Natural killer cell (primary cell): Measurements from ENCODE around the gene KRT76. TPM values are rescaled to one million over a fixed set of nuclear protein-coding genes. Genes with fewer than 3 reads are reported as not detected.

Experiments
- ATAC-seq, 3 donors: fragments of 150-1000 bp in 2 of 3; fragments of 200-7000 bp in 1 of 3; cut with Tn5 transposase; 1 replicate in 1 of 3; 2 replicates in 2 of 3; pipeline ENCODE4 v1.10.0; 2021; ENCODE audit warnings: mild to moderate bottlenecking in 2 of 3, moderate library complexity in 2 of 3
- DNase-seq, 2 donors: peaks; one replicate each; pipeline versions ENCODE4 v3.0.0 to v3.0.0-alpha.2; 2013 to 2021; ENCODE audit warnings: mixed read lengths in 1 of 2
- H3K27ac ChIP-seq: one replicate; pipeline ENCODE4 v1.5.1; 2013; ENCODE audit warnings: mild to moderate bottlenecking, low read length
- H3K27me3 ChIP-seq: one replicate; pipeline ENCODE4 v1.6.1; 2013; ENCODE audit warnings: low read length; ENCODE audit not compliant: control insufficient read depth, insufficient read depth
- H3K36me3 ChIP-seq: one replicate; pipeline ENCODE4 v1.6.1; 2013; ENCODE audit warnings: low read length; ENCODE audit not compliant: control insufficient read depth, insufficient read depth
- H3K4me1 ChIP-seq: one replicate; pipeline ENCODE4 v1.6.1; 2013; ENCODE audit warnings: low read length; ENCODE audit not compliant: control insufficient read depth, insufficient read depth
- H3K4me3 ChIP-seq: one replicate; pipeline ENCODE4 v1.5.1; 2013; ENCODE audit warnings: low read length
- H3K9me3 ChIP-seq: one replicate; pipeline ENCODE4 v1.6.1; 2013; ENCODE audit warnings: low read length; ENCODE audit not compliant: control insufficient read depth, insufficient read depth
- H3K27ac Mint-ChIP-seq, 2 donors: one replicate each; pipeline ENCODE4 v1.8.0; 2022; ENCODE audit warnings: mild to moderate bottlenecking in 2 of 2, mixed read lengths in 2 of 2, moderate library complexity in 1 of 2
- H3K27me3 Mint-ChIP-seq, 2 donors: one replicate each; pipeline ENCODE4 v1.8.0; 2022; ENCODE audit warnings: low read depth in 2 of 2, mixed read lengths in 2 of 2
- H3K36me3 Mint-ChIP-seq: one replicate; pipeline ENCODE4 v1.8.0; 2022; ENCODE audit warnings: mixed read lengths
- H3K4me1 Mint-ChIP-seq, 2 donors: one replicate each; pipeline ENCODE4 v1.8.0; 2022; ENCODE audit warnings: mixed read lengths in 2 of 2
- H3K4me3 Mint-ChIP-seq: one replicate; pipeline ENCODE4 v1.8.0; 2022; ENCODE audit warnings: mild to moderate bottlenecking, moderate library complexity, mixed read lengths
- H3K9me3 Mint-ChIP-seq, 2 donors: one replicate each; pipeline ENCODE4 v1.8.0; 2022; ENCODE audit warnings: mixed read lengths in 2 of 2
- WGBS: methylation state at CpG from one replicate; pipeline ENCODE4 v1.1.7; 2013; ENCODE audit warnings: missing lambda C conversion rate; ENCODE audit not compliant: insufficient coverage; 5-methylcytosine and 5-hydroxymethylcytosine counted together
- intact Hi-C: fragments of 100-400 bp; cut with micrococcal nuclease; formaldehyde crosslinking; loops from one replicate; pipeline ENCODE4 v1.14.2; 2022
- total RNA-seq, 4 donors: library from RNA; stranded (reverse); fragments of 120-200 nt in 1 of 4; gene quantifications; one replicate each; pipeline versions ENCODE4 v1.2.3 to v1.2.4, GENCODE V29; 2013 to 2022
- TF ChIP-seq, protein P1 (sequence below): fragments of 200-600 bp; IDR thresholded peaks from one replicate; pipeline ENCODE4 v1.8.0; 2022; ENCODE audit warnings: antibody characterized with exemption

KRT76 gene
- total RNA-seq, 3 donors from 2014 or later (not counting 1 experiment from before 2014, with no cell fraction given): not detected

DNA sequence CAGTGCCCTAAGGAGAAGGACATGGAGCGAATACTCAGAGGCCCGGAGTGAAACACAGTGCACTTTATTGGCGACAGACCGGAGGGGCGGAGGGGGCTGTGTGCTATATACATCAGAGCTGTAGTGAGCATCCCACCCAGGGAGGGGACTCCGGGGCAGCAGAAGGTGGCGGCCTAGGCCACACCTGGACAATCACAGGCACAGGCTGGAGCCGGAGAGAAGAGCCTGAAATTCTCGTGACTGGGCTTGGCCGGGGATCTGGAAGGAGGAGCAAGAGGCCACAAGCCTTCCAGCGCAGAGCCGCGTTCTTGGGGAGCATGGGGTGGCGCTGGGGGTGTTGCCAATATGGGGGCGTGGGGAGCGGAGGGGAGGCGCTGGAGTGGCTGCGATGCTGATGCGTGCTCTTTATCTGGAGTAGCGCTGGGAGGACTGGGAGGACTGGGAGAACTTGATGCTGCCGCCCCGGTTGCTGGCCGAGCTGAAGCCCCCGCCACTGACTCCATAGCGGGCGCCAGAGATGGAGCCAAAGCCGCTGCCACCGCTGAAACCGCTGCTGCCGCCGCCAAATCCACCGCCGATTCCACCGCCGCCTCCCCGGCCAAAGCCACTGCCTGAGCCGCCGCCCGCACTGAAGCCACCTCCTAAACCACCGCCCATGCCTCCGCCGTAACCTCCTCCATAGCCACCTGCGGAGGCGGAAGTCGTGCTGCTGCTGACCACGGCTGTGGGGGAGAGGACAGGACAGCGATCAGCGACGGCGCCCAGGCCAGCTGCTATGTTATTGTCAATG, 12.7 kb upstream of the KRT76 start:
- no peak overlapping the region for H3K27ac ChIP-seq
- Mint-ChIP-seq H3K4me1 (peaks cover 15 to 25% of the 10 kb centered on the region in 2 donors), H3K36me3 (no peaks in the 10 kb centered on the region), H3K27me3 (peaks cover 54 to 55% of the 10 kb centered on the region in 2 donors), H3K4me3 (no peak overlapping the region), H3K9me3 (peaks cover 2 to 3% of the 10 kb centered on the region in 2 donors), H3K27ac (no peak overlapping the region)
- intact Hi-C loops: no loop called here
- H3K9me3 ChIP-seq: no peaks in the 10 kb centered on the region
- no peak for DNase-seq
- H3K4me1 ChIP-seq: peaks cover 6% of the 10 kb centered on the region
- no peaks in the 10 kb centered on the region for H3K36me3 ChIP-seq
- TF ChIP-seq, protein P1, sequence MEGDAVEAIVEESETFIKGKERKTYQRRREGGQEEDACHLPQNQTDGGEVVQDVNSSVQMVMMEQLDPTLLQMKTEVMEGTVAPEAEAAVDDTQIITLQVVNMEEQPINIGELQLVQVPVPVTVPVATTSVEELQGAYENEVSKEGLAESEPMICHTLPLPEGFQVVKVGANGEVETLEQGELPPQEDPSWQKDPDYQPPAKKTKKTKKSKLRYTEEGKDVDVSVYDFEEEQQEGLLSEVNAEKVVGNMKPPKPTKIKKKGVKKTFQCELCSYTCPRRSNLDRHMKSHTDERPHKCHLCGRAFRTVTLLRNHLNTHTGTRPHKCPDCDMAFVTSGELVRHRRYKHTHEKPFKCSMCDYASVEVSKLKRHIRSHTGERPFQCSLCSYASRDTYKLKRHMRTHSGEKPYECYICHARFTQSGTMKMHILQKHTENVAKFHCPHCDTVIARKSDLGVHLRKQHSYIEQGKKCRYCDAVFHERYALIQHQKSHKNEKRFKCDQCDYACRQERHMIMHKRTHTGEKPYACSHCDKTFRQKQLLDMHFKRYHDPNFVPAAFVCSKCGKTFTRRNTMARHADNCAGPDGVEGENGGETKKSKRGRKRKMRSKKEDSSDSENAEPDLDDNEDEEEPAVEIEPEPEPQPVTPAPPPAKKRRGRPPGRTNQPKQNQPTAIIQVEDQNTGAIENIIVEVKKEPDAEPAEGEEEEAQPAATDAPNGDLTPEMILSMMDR: no peak
- no peak overlapping the region for H3K4me3 ChIP-seq
- peaks cover 15% of the 10 kb centered on the region for H3K27me3 ChIP-seq
- ATAC-seq: no peak
- WGBS: 23% methylated on average over 50 of the region's 50 CpGs

DNA sequence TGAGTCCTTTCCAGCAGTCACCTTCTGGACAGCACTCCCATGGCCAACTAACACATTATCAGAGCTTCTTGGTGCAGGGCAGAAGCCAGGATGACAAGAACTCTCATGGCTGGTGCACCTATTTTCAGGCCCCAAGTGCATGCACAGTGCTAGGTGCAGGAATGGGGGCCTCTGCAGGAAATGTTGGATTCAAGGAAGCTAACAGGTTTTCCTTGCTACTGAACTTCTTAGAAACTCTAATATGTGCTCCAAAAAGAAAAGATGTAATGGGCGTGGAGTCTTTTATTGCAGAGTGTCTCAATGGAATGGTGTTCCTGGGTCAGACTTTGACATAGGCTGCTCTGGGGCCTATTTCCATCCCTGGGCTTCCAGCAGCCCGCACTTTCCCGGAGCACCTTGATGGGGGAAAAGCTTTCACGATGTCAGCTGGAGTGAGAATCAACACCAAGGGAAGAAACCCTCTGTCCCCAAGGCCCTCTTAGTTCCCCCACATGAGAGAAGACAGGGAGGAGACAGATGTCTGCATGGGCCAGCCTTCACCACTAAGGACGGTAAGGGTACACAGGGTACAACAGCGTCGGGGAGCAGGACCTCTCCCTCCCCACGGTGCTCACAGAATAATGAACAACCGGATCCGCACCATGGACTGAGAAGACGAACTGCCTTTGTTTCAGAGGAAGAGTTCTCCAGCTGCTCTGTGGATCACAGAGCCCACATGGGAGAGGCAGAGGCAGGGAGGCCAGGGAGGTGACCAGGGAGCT, 11.9 kb upstream of the KRT76 start:
- H3K4me1 Mint-ChIP-seq: peaks cover 15 to 21% of the 10 kb centered on the region in 2 donors
- no peak for ATAC-seq
- Histone ChIP-seq H3K4me1 (peaks cover 6% of the 10 kb centered on the region), H3K27ac (no peak overlapping the region), H3K4me3 (no peak overlapping the region), H3K36me3 (no peaks in the 10 kb centered on the region), H3K27me3 (peaks cover 15% of the 10 kb centered on the region), H3K9me3 (no peaks in the 10 kb centered on the region)
- no peak overlapping the region for H3K27ac Mint-ChIP-seq
- H3K36me3 Mint-ChIP-seq: no peaks in the 10 kb centered on the region
- intact Hi-C loops: no loop called here
- no peak for DNase-seq
- peaks cover 2 to 3% of the 10 kb centered on the region in 2 donors for H3K9me3 Mint-ChIP-seq
- 98% methylated on average over 11 of the region's 11 CpGs for WGBS
- H3K27me3 Mint-ChIP-seq: peaks cover 54 to 57% of the 10 kb centered on the region in 2 donors
- H3K4me3 Mint-ChIP-seq: peak overlapping the region; percentile 13
- TF ChIP-seq, protein P1: no peak

DNA sequence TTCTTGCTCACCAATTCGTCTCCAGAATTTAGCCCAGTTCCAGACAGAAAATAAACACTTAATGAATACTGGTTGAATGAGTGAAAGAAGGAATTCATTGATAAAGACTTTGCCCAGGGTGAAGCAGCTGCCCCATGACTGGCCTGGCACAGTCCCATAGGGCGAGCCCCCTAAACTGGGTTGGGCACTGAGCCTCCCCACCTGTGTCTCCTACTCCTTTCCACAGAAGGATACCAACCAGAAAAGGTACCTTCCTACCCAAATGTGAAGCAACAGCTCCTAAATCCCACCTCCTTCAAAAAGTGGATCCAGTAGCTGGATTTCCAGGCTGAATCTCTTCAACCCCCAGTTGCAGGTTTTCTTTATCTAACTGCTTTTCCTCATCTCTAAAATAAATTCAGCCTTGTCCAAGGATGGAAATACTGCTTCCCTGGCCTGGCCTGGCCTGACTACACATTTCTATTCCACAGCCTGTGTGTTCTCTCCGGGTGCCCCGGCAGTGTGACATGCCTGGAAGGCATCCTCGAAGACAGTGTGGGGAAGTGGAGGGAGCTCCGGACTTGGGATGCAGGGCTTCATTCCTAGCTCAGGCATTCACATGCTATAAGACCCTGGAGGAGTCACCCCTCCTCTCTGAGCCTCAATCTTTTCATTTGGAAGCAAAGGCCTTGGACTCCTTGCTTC, 11.2 kb upstream of the KRT76 start:
- intact Hi-C loops: no loop called here
- H3K36me3 ChIP-seq: no peaks in the 10 kb centered on the region
- Mint-ChIP-seq H3K27ac (no peak overlapping the region), H3K4me3 (no peak overlapping the region), H3K27me3 (peaks cover 53 to 64% of the 10 kb centered on the region in 2 donors), H3K36me3 (no peaks in the 10 kb centered on the region), H3K9me3 (peaks cover 2 to 3% of the 10 kb centered on the region in 2 donors), H3K4me1 (peaks cover 15 to 21% of the 10 kb centered on the region in 2 donors)
- H3K4me3 ChIP-seq: no peak overlapping the region
- H3K27me3 ChIP-seq: peaks cover 15% of the 10 kb centered on the region
- TF ChIP-seq, protein P1: no peak
- H3K27ac ChIP-seq: no peak overlapping the region
- peaks cover 6% of the 10 kb centered on the region for H3K4me1 ChIP-seq
- ATAC-seq (no peak), DNase-seq (no peak)
- H3K9me3 ChIP-seq: no peaks in the 10 kb centered on the region
- 86% methylated on average over 5 of the region's 6 CpGs for WGBS
